ENCODE data around the gene LIPK. TPM values are rescaled to one million over a fixed set of nuclear protein-coding genes. Genes with fewer than 3 reads are reported as not detected.

Gene LIPK
- polyA plus RNA-seq, 2 donors = 0.12 to 1.2 TPM

GRCh38 chr10:88792661-88793060 lies 86.6 kb downstream of the LIPK start:
- Histone ChIP-seq H3K27ac (ENCODE audit: low read depth in 2 of 2, low read length in 1 of 2) (no peak overlapping the region), H3K27me3 (ENCODE audit: control insufficient read depth in 1 of 2, insufficient read depth in 2 of 2, low read length in 2 of 2) (no peaks in the 10 kb centered on the region), H3K4me3 (ENCODE audit: low read depth in 1 of 2, low read length in 2 of 2) (no peak overlapping the region), H3K9me3 (ENCODE audit: control insufficient read depth in 2 of 2, insufficient read depth in 1 of 2, low read depth in 1 of 2, low read length in 1 of 2) (no peaks in the 10 kb centered on the region), H3K36me3 (ENCODE audit: control insufficient read depth in 2 of 2, insufficient read depth in 2 of 2, low read length in 1 of 2) (no peaks in the 10 kb centered on the region), H3K4me1 (ENCODE audit: control insufficient read depth in 2 of 2, insufficient read depth in 2 of 2, low read length in 1 of 2) (no peaks in the 10 kb centered on the region)
- WGBS, 2 donors = 83 to 84% methylated on average over 4 of the region's 4 CpGs

- Histone ChIP-seq H3K36me3 (ENCODE audit: control insufficient read depth in 2 of 2, insufficient read depth in 2 of 2, low read length in 1 of 2) (no peaks in the 10 kb centered on the region), H3K4me1 (ENCODE audit: control insufficient read depth in 2 of 2, insufficient read depth in 2 of 2, low read length in 1 of 2) (no peaks in the 10 kb centered on the region), H3K27me3 (ENCODE audit: control insufficient read depth in 1 of 2, insufficient read depth in 2 of 2, low read length in 2 of 2) (no peaks in the 10 kb centered on the region), H3K27ac (ENCODE audit: low read depth in 2 of 2, low read length in 1 of 2) (no peak overlapping the region), H3K4me3 (ENCODE audit: low read depth in 1 of 2, low read length in 2 of 2) (no peak overlapping the region), H3K9me3 (ENCODE audit: control insufficient read depth in 2 of 2, insufficient read depth in 1 of 2, low read depth in 1 of 2, low read length in 1 of 2) (no peaks in the 10 kb centered on the region)
- 28 to 51% methylated on average over 2 of the region's 2 CpGs for WGBS, 2 donors
These were observed 87.8 kb downstream of the LIPK start for GRCh38 chr10:88793712-88794299.

GRCh38 chr10:88794731-88795130 lies 88.7 kb downstream of the LIPK start:
- no peaks in the 10 kb centered on the region for H3K27me3 ChIP-seq (ENCODE audit: control insufficient read depth in 1 of 2, insufficient read depth in 2 of 2, low read length in 2 of 2)
- no peaks in the 10 kb centered on the region for H3K4me1 ChIP-seq (ENCODE audit: control insufficient read depth in 2 of 2, insufficient read depth in 2 of 2, low read length in 1 of 2)
- H3K27ac ChIP-seq (ENCODE audit: low read depth in 2 of 2, low read length in 1 of 2) = no peak overlapping the region
- no peak overlapping the region for H3K4me3 ChIP-seq (ENCODE audit: low read depth in 1 of 2, low read length in 2 of 2)
- no peaks in the 10 kb centered on the region for H3K9me3 ChIP-seq (ENCODE audit: control insufficient read depth in 2 of 2, insufficient read depth in 1 of 2, low read depth in 1 of 2, low read length in 1 of 2)
- WGBS, 2 donors = 80 to 85% methylated on average over 1 of the region's 1 CpG
- H3K36me3 ChIP-seq (ENCODE audit: control insufficient read depth in 2 of 2, insufficient read depth in 2 of 2, low read length in 1 of 2) = no peaks in the 10 kb centered on the region

DNA sequence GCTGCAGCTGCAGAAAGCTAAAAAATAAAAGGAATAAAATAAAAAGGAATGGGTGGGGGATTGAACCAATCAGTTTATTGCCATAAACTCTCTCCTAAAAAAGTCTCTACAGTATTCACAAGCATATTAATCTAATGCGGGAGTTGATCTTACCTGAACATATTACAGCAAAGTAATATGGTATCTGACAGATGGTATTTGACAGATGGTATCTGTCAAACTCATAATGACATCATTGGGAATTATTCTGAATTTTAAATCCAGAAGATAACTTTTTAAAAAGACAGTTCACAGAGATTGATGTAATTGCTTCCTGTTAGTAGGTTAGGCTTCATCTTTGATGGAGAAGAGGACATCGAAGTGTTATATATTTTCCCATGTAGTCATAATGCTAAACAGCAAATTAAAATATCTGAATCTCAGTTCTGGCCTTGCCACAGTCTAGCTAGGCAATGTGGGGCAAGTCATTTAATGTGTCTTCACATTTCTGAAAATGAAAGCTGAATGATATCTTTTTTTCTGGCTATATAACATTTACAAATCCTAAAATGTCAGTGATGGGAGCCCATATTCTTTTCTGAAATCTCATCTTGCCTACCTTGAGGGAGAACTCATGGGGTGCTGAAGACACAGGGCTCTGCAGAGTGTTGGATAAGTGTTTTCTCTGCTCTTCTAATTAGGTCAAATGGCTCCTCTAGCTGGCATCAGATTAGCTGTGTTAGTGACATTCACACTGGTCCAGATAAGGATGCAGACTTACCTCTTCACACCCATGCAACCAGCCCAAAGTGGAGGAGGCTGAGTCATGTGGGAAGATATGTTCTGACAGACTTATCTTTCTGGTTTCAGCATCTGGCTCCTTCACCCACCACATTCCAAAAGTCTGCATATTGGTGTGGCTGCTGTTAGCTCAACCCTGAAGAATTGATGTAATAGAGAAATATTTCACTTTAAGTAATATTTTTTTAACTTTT lies 94.4 kb downstream of the LIPK start:
- 92 to 93% methylated on average over 2 of the region's 2 CpGs for WGBS, 2 donors
- Histone ChIP-seq H3K27me3 (ENCODE audit: control insufficient read depth in 1 of 2, insufficient read depth in 2 of 2, low read length in 2 of 2) (no peaks in the 10 kb centered on the region), H3K36me3 (ENCODE audit: control insufficient read depth in 2 of 2, insufficient read depth in 2 of 2, low read length in 1 of 2) (no peaks in the 10 kb centered on the region), H3K4me1 (ENCODE audit: control insufficient read depth in 2 of 2, insufficient read depth in 2 of 2, low read length in 1 of 2) (no peaks in the 10 kb centered on the region), H3K27ac (ENCODE audit: low read depth in 2 of 2, low read length in 1 of 2) (no peak overlapping the region), H3K4me3 (ENCODE audit: low read depth in 1 of 2, low read length in 2 of 2) (no peak overlapping the region), H3K9me3 (ENCODE audit: control insufficient read depth in 2 of 2, insufficient read depth in 1 of 2, low read depth in 1 of 2, low read length in 1 of 2) (no peaks in the 10 kb centered on the region)

Other genes with a start within 250 kb of the LIPK start
- gene RNLS, start 122.9 kb upstream of the LIPK start, polyA plus RNA-seq = 1 to 10 TPM; 3.3 to 6.7 TPM
- gene LIPJ, start 119.5 kb upstream of the LIPK start, polyA plus RNA-seq = not detected
- gene LIPF, start 41.8 kb upstream of the LIPK start, polyA plus RNA-seq = 10 to 100 TPM in 1 of 2 donors, 1 to 10 TPM in 1; 3.0 to 20.8 TPM
- gene LIPN, start 53.8 kb downstream of the LIPK start, polyA plus RNA-seq = 1 to 10 TPM in 1 of 2 donors, not detected in 1; 1.0 TPM
- gene LIPM, start 96.5 kb downstream of the LIPK start, polyA plus RNA-seq = not detected
- gene ANKRD22, start 145.6 kb downstream of the LIPK start, polyA plus RNA-seq = 10 to 100 TPM; 31.5 to 46.0 TPM
- gene STAMBPL1, start 174.0 kb downstream of the LIPK start, polyA plus RNA-seq = 1 to 10 TPM; 1.6 to 1.9 TPM
- 100 to 1,000 TPM; 164 to 713 TPM for gene ACTA2, start 246.5 kb downstream of the LIPK start, polyA plus RNA-seq